Ishikawa (cell line): Measurements from ENCODE around the gene CDC37.

Experiments
- CEBPB ChIP-seq: IDR thresholded peaks from 2 replicates; pipeline ENCODE4 v1.6.1; 2012
- CREB1 ChIP-seq: IDR thresholded peaks from 2 replicates; pipeline ENCODE4 v1.6.1; 2012; ENCODE audit warnings: low read depth
- EP300 ChIP-seq: IDR thresholded peaks from 2 replicates; pipeline ENCODE4 v1.6.1; 2012; ENCODE audit warnings: borderline replicate concordance
- FOXM1 ChIP-seq: IDR thresholded peaks from 2 replicates; pipeline ENCODE4 v1.6.1; 2012; ENCODE audit warnings: low read depth, borderline replicate concordance
- NFIC ChIP-seq: IDR thresholded peaks from 2 replicates; pipeline ENCODE4 v1.6.1; 2012
- RAD21 ChIP-seq: IDR thresholded peaks from 2 replicates; pipeline ENCODE4 v1.6.1; 2012; ENCODE audit warnings: low read depth
- TAF1 ChIP-seq: IDR thresholded peaks from 2 replicates; pipeline ENCODE4 v1.6.1; 2012; ENCODE audit warnings: low read depth, mild to moderate bottlenecking
- TCF12 ChIP-seq: IDR thresholded peaks from 2 replicates; pipeline ENCODE4 v1.6.1; 2012; ENCODE audit warnings: low read depth
- TEAD4 ChIP-seq: IDR thresholded peaks from 2 replicates; pipeline ENCODE4 v1.6.1; 2012
- YY1 ChIP-seq: IDR thresholded peaks from 2 replicates; pipeline ENCODE4 v1.6.1; 2012; ENCODE audit warnings: low read depth
- ZBTB7A ChIP-seq: IDR thresholded peaks from 2 replicates; pipeline ENCODE4 v1.6.1; 2012; ENCODE audit warnings: low read depth
- TF ChIP-seq, protein P1 (sequence below): IDR thresholded peaks from 2 replicates; pipeline ENCODE4 v1.6.1; 2012
- TF ChIP-seq, protein P2 (sequence below): IDR thresholded peaks from 2 replicates; pipeline ENCODE4 v1.6.1; 2012; ENCODE audit warnings: low read depth, mild to moderate bottlenecking
- TF ChIP-seq, protein P3 (sequence below): IDR thresholded peaks from 2 replicates; pipeline ENCODE4 v1.6.1; 2012

DNA sequence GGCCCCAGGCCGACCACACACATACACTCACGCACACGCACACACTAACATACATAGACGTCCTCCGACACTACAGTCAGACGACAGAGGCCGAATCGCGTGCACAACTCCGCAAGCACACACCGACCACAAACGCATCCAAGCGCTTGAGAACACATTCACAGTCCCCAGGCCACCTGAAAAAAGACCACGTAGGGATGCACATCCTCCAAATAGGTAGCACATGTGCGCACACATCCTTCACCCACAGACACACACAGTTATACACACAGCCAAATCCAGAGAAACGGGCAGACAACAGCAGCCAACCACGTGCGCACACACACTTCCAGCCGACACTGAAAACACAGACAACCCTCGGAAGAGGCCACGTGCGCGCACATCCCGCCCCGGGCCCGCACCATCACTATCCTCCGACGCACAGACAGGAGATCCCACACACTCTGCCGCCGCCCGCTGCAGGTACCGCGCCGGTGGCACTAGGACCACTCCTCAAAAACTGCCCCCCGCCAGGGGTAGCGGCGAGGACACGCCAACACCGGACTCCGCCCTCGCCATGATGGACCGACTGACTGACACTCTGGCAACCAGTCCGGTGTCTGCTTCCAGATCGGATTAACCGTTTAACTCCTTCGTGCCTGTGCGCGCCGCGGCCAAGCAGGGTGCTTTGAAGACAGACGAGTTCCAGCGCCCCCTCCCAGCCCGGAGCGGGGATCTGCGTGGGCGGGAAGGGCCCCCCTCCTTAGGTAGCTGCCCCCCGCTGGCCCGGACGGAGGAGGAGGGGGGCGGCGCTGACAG is 16.5 kb upstream of the CDC37 start:
- TF ChIP-seq CEBPB (no peak), TEAD4 (no peak), ZBTB7A (0 out of 2 replicates have a peak, but pooled peaks have one; percentile 1), CREB1 (no peak), RAD21 (no peak), TCF12 (peak; percentile 7; the same call in 1 of the 2 replicates), YY1 (no peak), FOXM1 (no peak), NFIC (peak; percentile 49), EP300 (no peak), TAF1 (no peak)
- TF ChIP-seq, protein P1, sequence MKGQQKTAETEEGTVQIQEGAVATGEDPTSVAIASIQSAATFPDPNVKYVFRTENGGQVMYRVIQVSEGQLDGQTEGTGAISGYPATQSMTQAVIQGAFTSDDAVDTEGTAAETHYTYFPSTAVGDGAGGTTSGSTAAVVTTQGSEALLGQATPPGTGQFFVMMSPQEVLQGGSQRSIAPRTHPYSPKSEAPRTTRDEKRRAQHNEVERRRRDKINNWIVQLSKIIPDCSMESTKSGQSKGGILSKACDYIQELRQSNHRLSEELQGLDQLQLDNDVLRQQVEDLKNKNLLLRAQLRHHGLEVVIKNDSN, result peak; percentile 88
- TF ChIP-seq, protein P2, sequence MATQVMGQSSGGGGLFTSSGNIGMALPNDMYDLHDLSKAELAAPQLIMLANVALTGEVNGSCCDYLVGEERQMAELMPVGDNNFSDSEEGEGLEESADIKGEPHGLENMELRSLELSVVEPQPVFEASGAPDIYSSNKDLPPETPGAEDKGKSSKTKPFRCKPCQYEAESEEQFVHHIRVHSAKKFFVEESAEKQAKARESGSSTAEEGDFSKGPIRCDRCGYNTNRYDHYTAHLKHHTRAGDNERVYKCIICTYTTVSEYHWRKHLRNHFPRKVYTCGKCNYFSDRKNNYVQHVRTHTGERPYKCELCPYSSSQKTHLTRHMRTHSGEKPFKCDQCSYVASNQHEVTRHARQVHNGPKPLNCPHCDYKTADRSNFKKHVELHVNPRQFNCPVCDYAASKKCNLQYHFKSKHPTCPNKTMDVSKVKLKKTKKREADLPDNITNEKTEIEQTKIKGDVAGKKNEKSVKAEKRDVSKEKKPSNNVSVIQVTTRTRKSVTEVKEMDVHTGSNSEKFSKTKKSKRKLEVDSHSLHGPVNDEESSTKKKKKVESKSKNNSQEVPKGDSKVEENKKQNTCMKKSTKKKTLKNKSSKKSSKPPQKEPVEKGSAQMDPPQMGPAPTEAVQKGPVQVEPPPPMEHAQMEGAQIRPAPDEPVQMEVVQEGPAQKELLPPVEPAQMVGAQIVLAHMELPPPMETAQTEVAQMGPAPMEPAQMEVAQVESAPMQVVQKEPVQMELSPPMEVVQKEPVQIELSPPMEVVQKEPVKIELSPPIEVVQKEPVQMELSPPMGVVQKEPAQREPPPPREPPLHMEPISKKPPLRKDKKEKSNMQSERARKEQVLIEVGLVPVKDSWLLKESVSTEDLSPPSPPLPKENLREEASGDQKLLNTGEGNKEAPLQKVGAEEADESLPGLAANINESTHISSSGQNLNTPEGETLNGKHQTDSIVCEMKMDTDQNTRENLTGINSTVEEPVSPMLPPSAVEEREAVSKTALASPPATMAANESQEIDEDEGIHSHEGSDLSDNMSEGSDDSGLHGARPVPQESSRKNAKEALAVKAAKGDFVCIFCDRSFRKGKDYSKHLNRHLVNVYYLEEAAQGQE, result no peak
- TF ChIP-seq, protein P3, sequence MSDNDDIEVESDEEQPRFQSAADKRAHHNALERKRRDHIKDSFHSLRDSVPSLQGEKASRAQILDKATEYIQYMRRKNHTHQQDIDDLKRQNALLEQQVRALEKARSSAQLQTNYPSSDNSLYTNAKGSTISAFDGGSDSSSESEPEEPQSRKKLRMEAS, result peak; percentile 100
